ENCODE measurements around the gene TUBB2B. TPM values are rescaled to one million over a fixed set of nuclear protein-coding genes. Genes with fewer than 3 reads are reported as not detected.

TUBB2B gene
- total RNA-seq, 1 donor from 2014 or later = 158 TPM

DNA sequence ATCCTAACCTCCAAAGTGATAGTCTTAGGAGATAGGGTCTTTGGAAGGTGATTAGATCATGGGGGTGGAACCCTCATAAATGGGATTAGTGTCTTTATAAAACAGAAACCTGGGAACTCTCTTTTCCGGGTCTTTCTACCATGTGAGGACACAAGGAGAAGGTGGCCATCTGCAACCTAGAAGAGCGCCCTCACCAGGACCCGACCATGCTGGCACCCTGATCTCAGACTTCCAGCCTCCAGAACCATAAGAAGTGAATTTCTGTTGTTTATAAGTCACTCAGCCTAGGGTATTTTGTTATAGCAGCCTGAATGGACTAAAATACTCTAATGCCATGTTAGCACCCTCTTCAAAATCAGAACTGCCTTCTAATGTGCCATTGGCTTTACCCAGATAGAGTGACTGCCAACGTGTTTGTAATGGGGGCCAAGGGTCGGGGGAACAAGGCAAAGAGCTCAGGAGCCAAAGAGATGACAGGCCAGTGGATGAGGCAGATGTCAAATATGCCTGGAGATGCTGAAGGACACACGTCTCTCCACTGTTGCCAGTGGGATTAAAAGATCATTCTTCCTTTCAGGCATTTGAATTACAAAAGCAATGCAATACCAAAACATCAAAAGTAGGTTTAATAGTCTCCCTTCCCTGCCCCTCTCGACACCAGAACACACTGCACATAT, 21.0 kb downstream of the TUBB2B start:
- TF ChIP-seq, protein P1, sequence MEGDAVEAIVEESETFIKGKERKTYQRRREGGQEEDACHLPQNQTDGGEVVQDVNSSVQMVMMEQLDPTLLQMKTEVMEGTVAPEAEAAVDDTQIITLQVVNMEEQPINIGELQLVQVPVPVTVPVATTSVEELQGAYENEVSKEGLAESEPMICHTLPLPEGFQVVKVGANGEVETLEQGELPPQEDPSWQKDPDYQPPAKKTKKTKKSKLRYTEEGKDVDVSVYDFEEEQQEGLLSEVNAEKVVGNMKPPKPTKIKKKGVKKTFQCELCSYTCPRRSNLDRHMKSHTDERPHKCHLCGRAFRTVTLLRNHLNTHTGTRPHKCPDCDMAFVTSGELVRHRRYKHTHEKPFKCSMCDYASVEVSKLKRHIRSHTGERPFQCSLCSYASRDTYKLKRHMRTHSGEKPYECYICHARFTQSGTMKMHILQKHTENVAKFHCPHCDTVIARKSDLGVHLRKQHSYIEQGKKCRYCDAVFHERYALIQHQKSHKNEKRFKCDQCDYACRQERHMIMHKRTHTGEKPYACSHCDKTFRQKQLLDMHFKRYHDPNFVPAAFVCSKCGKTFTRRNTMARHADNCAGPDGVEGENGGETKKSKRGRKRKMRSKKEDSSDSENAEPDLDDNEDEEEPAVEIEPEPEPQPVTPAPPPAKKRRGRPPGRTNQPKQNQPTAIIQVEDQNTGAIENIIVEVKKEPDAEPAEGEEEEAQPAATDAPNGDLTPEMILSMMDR (conservative IDR thresholded peaks at IDR 0.05) = no peak
- Mint-ChIP-seq H3K36me3 (no peaks in the 10 kb centered on the region), H3K4me1 (ENCODE audit: unreplicated experiment) (peaks cover 18% of the 10 kb centered on the region), H3K27ac (no peak overlapping the region), H3K4me3 (no peak overlapping the region), H3K9me3 (peaks cover 9% of the 10 kb centered on the region), H3K27me3 (peaks cover 7% of the 10 kb centered on the region)
- no peak for DNase-seq (ENCODE audit: extremely low spot score, unreplicated experiment)

DNA sequence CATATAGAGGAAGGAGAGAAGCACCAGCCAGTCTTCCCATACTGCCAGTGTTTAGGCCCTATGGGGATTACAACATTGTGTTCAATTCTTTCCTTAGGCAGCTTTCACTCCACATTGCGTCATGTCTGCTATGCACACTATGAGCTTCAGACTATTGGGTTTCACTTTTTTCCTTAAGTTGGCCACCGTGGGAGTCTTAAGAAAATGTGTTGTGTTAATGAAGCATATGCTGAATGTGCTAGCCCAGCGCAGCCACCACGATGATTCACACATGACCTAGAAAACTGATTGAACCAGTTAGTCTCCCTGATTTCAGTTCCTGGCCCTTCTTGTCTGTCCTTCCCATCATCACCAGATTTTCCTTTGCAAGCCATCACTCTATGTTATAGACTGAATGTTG, 21.5 kb downstream of the TUBB2B start:
- peaks cover 18% of the 10 kb centered on the region for H3K4me1 Mint-ChIP-seq (ENCODE audit: unreplicated experiment)
- no peak overlapping the region for H3K4me3 Mint-ChIP-seq
- H3K36me3 Mint-ChIP-seq = no peaks in the 10 kb centered on the region
- no peak for DNase-seq (ENCODE audit: extremely low spot score, unreplicated experiment)
- TF ChIP-seq, protein P1 (conservative IDR thresholded peaks at IDR 0.05) = no peak
- no peak overlapping the region for H3K27ac Mint-ChIP-seq
- peaks cover 7% of the 10 kb centered on the region for H3K27me3 Mint-ChIP-seq
- H3K9me3 Mint-ChIP-seq = peaks cover 9% of the 10 kb centered on the region

DNA sequence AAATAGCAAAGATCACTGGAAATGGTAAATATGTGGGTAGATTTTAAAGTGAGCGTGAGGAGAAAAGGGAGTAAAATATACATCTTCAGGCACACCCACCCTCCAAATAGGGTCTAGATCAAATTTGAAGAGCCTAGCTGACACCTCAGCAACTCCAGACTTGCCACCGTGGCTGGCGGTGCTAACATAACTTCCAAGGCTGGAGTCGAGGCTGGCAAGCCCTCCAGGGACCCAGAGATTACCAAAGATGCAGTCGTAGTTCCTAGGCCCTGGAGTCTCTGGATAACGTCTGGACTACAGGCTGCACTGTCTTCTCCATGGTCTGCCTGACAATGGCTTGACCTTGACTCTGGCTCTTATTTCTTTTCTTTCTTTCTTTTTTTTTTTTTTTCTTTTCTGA, 22.5 kb downstream of the TUBB2B start:
- Mint-ChIP-seq H3K27ac (no peak overlapping the region), H3K4me3 (no peak overlapping the region), H3K27me3 (peaks cover 7% of the 10 kb centered on the region), H3K9me3 (peaks cover 9% of the 10 kb centered on the region), H3K36me3 (no peaks in the 10 kb centered on the region), H3K4me1 (ENCODE audit: unreplicated experiment) (peaks cover 18% of the 10 kb centered on the region)
- no peak for DNase-seq (ENCODE audit: extremely low spot score, unreplicated experiment)
- TF ChIP-seq, protein P1 (conservative IDR thresholded peaks at IDR 0.05) = no peak

DNA sequence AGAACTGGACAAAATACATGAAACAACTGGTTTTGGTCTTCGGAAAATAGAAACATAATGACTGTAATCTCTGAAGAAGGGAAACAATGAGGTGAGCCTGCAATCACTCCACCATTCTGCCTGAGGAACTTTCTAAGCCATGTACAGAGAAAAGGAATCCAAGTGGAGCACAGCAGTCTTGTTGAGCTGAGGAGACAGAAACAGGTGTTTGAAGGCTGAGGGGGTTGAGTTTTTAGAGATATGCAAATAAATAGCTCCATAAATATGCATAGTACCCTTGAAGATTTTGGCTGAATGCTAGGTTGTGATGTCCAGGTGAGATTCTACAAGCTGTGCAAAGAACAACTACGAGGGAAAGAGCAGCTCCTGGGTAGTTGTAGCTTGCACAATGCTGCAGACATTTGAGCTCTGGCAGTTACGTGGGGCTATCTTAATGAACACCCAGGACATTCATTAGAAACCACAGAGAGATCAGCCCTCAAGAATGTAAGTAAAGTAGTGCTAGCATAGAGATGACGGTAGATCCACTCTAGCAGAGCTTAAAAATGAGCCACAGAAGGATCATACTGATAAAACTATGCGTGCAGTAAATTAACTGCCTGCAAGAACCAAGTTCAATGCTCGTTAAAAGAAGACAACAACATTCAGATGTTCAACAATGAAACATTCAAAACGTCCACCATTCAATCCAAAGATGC, 24.3 kb downstream of the TUBB2B start:
- Mint-ChIP-seq H3K9me3 (peaks cover 9% of the 10 kb centered on the region), H3K4me3 (no peak overlapping the region), H3K36me3 (no peaks in the 10 kb centered on the region), H3K27me3 (no peaks in the 10 kb centered on the region), H3K27ac (no peak overlapping the region), H3K4me1 (ENCODE audit: unreplicated experiment) (peaks cover 2% of the 10 kb centered on the region)
- TF ChIP-seq, protein P1 (conservative IDR thresholded peaks at IDR 0.05) = no peak
- no peak for DNase-seq (ENCODE audit: extremely low spot score, unreplicated experiment)

DNA sequence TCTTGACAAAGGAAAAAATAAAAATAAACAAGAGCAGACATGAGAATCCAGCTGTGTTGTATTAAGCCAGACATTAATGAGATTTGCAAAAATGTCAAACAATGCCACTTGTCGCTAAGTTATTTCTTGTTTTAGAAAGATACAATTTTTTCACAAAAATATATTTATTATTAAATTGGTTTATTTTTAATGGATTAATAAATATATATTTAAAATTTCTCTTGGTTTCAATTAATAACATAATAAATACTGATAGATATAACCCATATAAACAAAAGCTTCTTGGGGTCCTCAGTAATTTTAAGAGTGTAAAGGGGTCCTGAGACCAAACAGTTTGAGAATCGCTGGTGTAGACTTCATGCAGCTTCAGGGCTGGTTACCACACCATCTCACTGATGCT, 26.1 kb downstream of the TUBB2B start:
- H3K27me3 Mint-ChIP-seq = no peaks in the 10 kb centered on the region
- no peak overlapping the region for H3K4me3 Mint-ChIP-seq
- H3K27ac Mint-ChIP-seq = no peak overlapping the region
- H3K9me3 Mint-ChIP-seq = peaks cover 5% of the 10 kb centered on the region
- no peaks in the 10 kb centered on the region for H3K36me3 Mint-ChIP-seq
- no peaks in the 10 kb centered on the region for H3K4me1 Mint-ChIP-seq (ENCODE audit: unreplicated experiment)
- TF ChIP-seq, protein P1 (conservative IDR thresholded peaks at IDR 0.05) = no peak
- DNase-seq (ENCODE audit: extremely low spot score, unreplicated experiment) = no peak
